Calu3 (cell line): ENCODE data around the gene PTPRA. TPM values are rescaled to one million over a fixed set of nuclear protein-coding genes. Genes with fewer than 3 reads are reported as not detected.
"Not testable (repeated sequence)": the region's sequence is repeated elsewhere in the genome, so short reads cannot be mapped to it uniquely, and the experiment has no call there.

Source experiments
- BruUV-seq: library from RNA; stranded (reverse); fragments of 400-500 nt; replicated peaks from 2 replicates; lab custom pipeline; 2021; lab: Mats Ljungman, UMichigan
- CTCF ChIA-PET: fragments of 300-600 bp; sonication (Branson Sonifier 250); formaldehyde crosslinking; loops from one replicate; lab custom pipeline; 2022; ENCODE audit warnings: antibody characterized with exemption; lab: Charles Lee
- DNase-seq: peaks from one replicate; pipeline ENCODE4 v3.0.0; 2022
- H3K27ac Mint-ChIP-seq: one replicate; pipeline ENCODE4 v1.8.0; 2022; ENCODE audit warnings: mixed read lengths; ENCODE audit not compliant: unreplicated experiment
- H3K27me3 Mint-ChIP-seq: one replicate; pipeline ENCODE4 v1.8.0; 2022; ENCODE audit warnings: mixed read lengths; ENCODE audit not compliant: unreplicated experiment
- H3K36me3 Mint-ChIP-seq: one replicate; pipeline ENCODE4 v1.8.0; 2022; ENCODE audit warnings: mild to moderate bottlenecking, moderate library complexity, mixed read lengths; ENCODE audit not compliant: insufficient read depth, unreplicated experiment
- H3K4me1 Mint-ChIP-seq: one replicate; pipeline ENCODE4 v1.8.0; 2022; ENCODE audit warnings: mild to moderate bottlenecking, low read depth, mixed read lengths; ENCODE audit not compliant: unreplicated experiment
- H3K4me3 Mint-ChIP-seq: one replicate; pipeline ENCODE4 v1.8.0; 2022; ENCODE audit warnings: mild to moderate bottlenecking, low read depth, moderate library complexity, mixed read lengths; ENCODE audit not compliant: unreplicated experiment
- H3K9me3 Mint-ChIP-seq: one replicate; pipeline ENCODE4 v1.8.0; 2022; ENCODE audit warnings: low read depth, mixed read lengths; ENCODE audit not compliant: unreplicated experiment
- CTCF ChIP-seq: fragments of 200-600 bp; IDR thresholded peaks from one replicate; pipeline ENCODE4 v1.8.0; 2022; ENCODE audit warnings: antibody characterized with exemption; ENCODE audit not compliant: unreplicated experiment
- intact Hi-C: fragments of 100-400 bp; cut with micrococcal nuclease; formaldehyde crosslinking; loops from one replicate; pipeline ENCODE4 v1.10.0; 2022; ENCODE audit not compliant: unreplicated experiment
- total RNA-seq: library from RNA; stranded (reverse); gene quantifications from 2 replicates; pipeline ENCODE4 v1.2.3, GENCODE V29; 2022

PTPRA gene
- total RNA-seq, 1 experiment from 2014 or later: 30.2 TPM

- H3K27me3 Mint-ChIP-seq: no peaks in the 10 kb centered on the region
- CTCF ChIA-PET: no interaction called here
- TF ChIP-seq CTCF: no peak
- H3K4me1 Mint-ChIP-seq: peaks cover 13% of the 10 kb centered on the region
- BruUV-seq: no TSS peak
- no peak for DNase-seq
- no peak overlapping the region for H3K27ac Mint-ChIP-seq
- H3K9me3 Mint-ChIP-seq: no peaks in the 10 kb centered on the region
- H3K36me3 Mint-ChIP-seq: no peaks in the 10 kb centered on the region
- intact Hi-C loops: no loop called here
- H3K4me3 Mint-ChIP-seq: no peak overlapping the region
Observed at GRCh38 chr20:2894221-2894620, 20.9 kb downstream of the PTPRA start.

- H3K36me3 Mint-ChIP-seq, CTCF ChIA-PET, H3K27ac Mint-ChIP-seq, intact Hi-C loops, BruUV-seq, H3K27me3 Mint-ChIP-seq, DNase-seq, H3K9me3 Mint-ChIP-seq, H3K4me3 Mint-ChIP-seq: not testable (repeated sequence)
- peaks cover 13% of the 10 kb centered on the region for H3K4me1 Mint-ChIP-seq
Observed at GRCh38 chr20:2895154-2895553, 21.9 kb downstream of the PTPRA start.

GRCh38 chr20:2899243-2899642, 26.0 kb downstream of the PTPRA start:
- no peaks in the 10 kb centered on the region for H3K27me3 Mint-ChIP-seq
- H3K4me1 Mint-ChIP-seq: no peaks in the 10 kb centered on the region
- CTCF ChIA-PET: no interaction called here
- H3K4me3 Mint-ChIP-seq: no peak overlapping the region
- H3K27ac Mint-ChIP-seq: no peak overlapping the region
- no peak for DNase-seq
- intact Hi-C loops: no loop called here
- TF ChIP-seq CTCF: no peak
- H3K36me3 Mint-ChIP-seq: no peaks in the 10 kb centered on the region
- no peaks in the 10 kb centered on the region for H3K9me3 Mint-ChIP-seq
- BruUV-seq: no TSS peak

- Mint-ChIP-seq H3K9me3 (no peaks in the 10 kb centered on the region), H3K36me3 (no peaks in the 10 kb centered on the region), H3K27me3 (no peaks in the 10 kb centered on the region), H3K4me3 (no peak overlapping the region), H3K4me1 (no peaks in the 10 kb centered on the region), H3K27ac (no peak overlapping the region)
- TF ChIP-seq CTCF: no peak
- intact Hi-C loops: no loop called here
- no peak for DNase-seq
- CTCF ChIA-PET: no interaction called here
- BruUV-seq: no TSS peak
Observed at GRCh38 chr20:2900845-2901592, 27.7 kb downstream of the PTPRA start.

- intact Hi-C loops: no loop called here
- TF ChIP-seq CTCF: no peak
- Mint-ChIP-seq H3K4me1 (no peaks in the 10 kb centered on the region), H3K27me3 (no peaks in the 10 kb centered on the region), H3K27ac (no peak overlapping the region), H3K4me3 (no peak overlapping the region), H3K36me3 (no peaks in the 10 kb centered on the region), H3K9me3 (no peaks in the 10 kb centered on the region)
- CTCF ChIA-PET: no interaction called here
- no peak for DNase-seq
- no TSS peak for BruUV-seq
Observed at GRCh38 chr20:2902291-2902690, 29.0 kb downstream of the PTPRA start.
